Endothelial cell of umbilical vein (primary cell): ENCODE measurements around the gene CCDC97.

ENCODE experiments used
- EZH2 ChIP-seq: IDR thresholded peaks from 2 replicates; pipeline ENCODE4 v1.6.1; 2012; ENCODE audit warnings: borderline replicate concordance, low read depth, mild to moderate bottlenecking, moderate library complexity, low read length, inconsistent platforms; ENCODE audit not compliant: severe bottlenecking
- FOS ChIP-seq: IDR thresholded peaks from 2 replicates; pipeline ENCODE4 v1.6.1; 2011; ENCODE audit warnings: mild to moderate bottlenecking, low read length, moderate library complexity, borderline replicate concordance; ENCODE audit not compliant: insufficient read depth
- GATA2 ChIP-seq: IDR thresholded peaks from 2 replicates; pipeline ENCODE4 v1.7.0; 2011; ENCODE audit warnings: low read depth, mild to moderate bottlenecking, moderate library complexity, mixed read lengths, low read length; ENCODE audit not compliant: insufficient read length, insufficient read depth
- JUN ChIP-seq: IDR thresholded peaks from 2 replicates; pipeline ENCODE4 v1.6.1; 2011; ENCODE audit warnings: borderline replicate concordance, low read depth; ENCODE audit not compliant: insufficient read length, insufficient read depth
- MYC ChIP-seq: IDR thresholded peaks from one replicate; pipeline ENCODE4 v1.6.1; 2011; ENCODE audit warnings: mild to moderate bottlenecking, low read depth, low read length
- POLR2A ChIP-seq: IDR thresholded peaks from 2 replicates; pipeline ENCODE4 v1.6.1; 2012; ENCODE audit warnings: low read depth, mild to moderate bottlenecking, control low read depth, low read length
- POLR2AphosphoS5 ChIP-seq: IDR thresholded peaks from 2 replicates; pipeline ENCODE4 v1.6.1; 2012; ENCODE audit warnings: low read depth, mild to moderate bottlenecking, control low read depth, low read length, moderate library complexity; ENCODE audit not compliant: insufficient read depth
- TF ChIP-seq, protein P1 (sequence below), 2 donors: IDR thresholded peaks; 1 replicate in 1 of 2; 2 replicates in 1 of 2; pipeline ENCODE4 v1.5.1; 2011; ENCODE audit warnings: low read length in 2 of 2, mild to moderate bottlenecking in 2 of 2, moderate library complexity in 2 of 2, control low read depth in 1 of 2, inconsistent platforms in 1 of 2, low read depth in 1 of 2; ENCODE audit not compliant: insufficient read depth in 1 of 2; ENCODE audit errors: extremely low read depth in 1 of 2
- TF ChIP-seq, protein P2 (sequence below): IDR thresholded peaks from 2 replicates; pipeline ENCODE4 v1.6.1; 2011; ENCODE audit not compliant: insufficient read depth, insufficient read length

DNA sequence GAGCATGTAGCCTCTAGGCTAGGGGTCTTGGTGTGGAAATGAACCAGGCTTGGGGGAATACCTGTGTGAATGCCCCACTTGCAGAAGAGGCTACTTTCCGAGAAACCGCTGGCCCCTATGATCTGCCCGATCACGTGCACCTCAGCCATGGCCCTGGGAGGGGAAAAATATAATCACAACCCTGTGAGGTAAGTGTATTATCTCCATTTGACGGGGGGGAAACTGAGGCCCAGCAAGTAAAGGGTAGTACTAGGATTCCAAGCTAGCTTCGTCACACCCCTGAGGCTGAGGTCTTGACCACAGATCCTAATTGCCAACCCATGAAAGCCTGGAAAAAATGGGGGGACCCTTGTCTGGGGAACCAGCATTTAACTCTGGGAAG is 53.4 kb downstream of the CCDC97 start:
- TF ChIP-seq, protein P1, sequence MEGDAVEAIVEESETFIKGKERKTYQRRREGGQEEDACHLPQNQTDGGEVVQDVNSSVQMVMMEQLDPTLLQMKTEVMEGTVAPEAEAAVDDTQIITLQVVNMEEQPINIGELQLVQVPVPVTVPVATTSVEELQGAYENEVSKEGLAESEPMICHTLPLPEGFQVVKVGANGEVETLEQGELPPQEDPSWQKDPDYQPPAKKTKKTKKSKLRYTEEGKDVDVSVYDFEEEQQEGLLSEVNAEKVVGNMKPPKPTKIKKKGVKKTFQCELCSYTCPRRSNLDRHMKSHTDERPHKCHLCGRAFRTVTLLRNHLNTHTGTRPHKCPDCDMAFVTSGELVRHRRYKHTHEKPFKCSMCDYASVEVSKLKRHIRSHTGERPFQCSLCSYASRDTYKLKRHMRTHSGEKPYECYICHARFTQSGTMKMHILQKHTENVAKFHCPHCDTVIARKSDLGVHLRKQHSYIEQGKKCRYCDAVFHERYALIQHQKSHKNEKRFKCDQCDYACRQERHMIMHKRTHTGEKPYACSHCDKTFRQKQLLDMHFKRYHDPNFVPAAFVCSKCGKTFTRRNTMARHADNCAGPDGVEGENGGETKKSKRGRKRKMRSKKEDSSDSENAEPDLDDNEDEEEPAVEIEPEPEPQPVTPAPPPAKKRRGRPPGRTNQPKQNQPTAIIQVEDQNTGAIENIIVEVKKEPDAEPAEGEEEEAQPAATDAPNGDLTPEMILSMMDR (IDR thresholded peaks at IDR 0.05; ENCODE audit: extremely low read depth in 1 of 2, insufficient read depth in 1 of 2, low read depth in 1 of 2, low read length in 2 of 2), result no peak
- TF ChIP-seq POLR2A (no peak), POLR2AphosphoS5 (no peak), EZH2 (no peak), MYC (no peak), FOS (no peak), JUN (no peak), GATA2 (no peak)
- TF ChIP-seq, protein P2, sequence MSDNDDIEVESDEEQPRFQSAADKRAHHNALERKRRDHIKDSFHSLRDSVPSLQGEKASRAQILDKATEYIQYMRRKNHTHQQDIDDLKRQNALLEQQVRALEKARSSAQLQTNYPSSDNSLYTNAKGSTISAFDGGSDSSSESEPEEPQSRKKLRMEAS, result no peak
